HG02759 (cell line): ENCODE measurements around the gene ILF3.
"Not testable (repeated sequence)": the region's sequence is repeated elsewhere in the genome, so short reads cannot be mapped to it uniquely, and the experiment has no call there.

Experiments used
- ATAC-seq: cut with Tn5 transposase; IDR thresholded peaks from one replicate; pipeline ENCODE4 v1.9.1; 2021; ENCODE audit warnings: mild to moderate bottlenecking, moderate library complexity; ENCODE audit not compliant: unreplicated experiment

ILF3 gene

GRCh38 chr19:10671922-10672321, 17.8 kb downstream of the ILF3 start:
- ATAC-seq: not testable (repeated sequence)

- ATAC-seq: not testable (repeated sequence)
These were observed 21.1 kb downstream of the ILF3 start for GRCh38 chr19:10675214-10675613.

- ATAC-seq: no peak
These were observed 23.6 kb downstream of the ILF3 start for GRCh38 chr19:10677751-10678150.

- no peak for ATAC-seq
These were observed 24.7 kb downstream of the ILF3 start for GRCh38 chr19:10678813-10679212.

GRCh38 chr19:10679743-10680142, 25.6 kb downstream of the ILF3 start:
- no peak for ATAC-seq

GRCh38 chr19:10680545-10681135, 26.5 kb downstream of the ILF3 start:
- no peak for ATAC-seq

GRCh38 chr19:10681658-10682057, 27.5 kb downstream of the ILF3 start:
- ATAC-seq: no peak

GRCh38 chr19:10682397-10683063, 28.4 kb downstream of the ILF3 start:
- ATAC-seq: no peak

GRCh38 chr19:10683064-10683426, 28.9 kb downstream of the ILF3 start:
- no peak for ATAC-seq

GRCh38 chr19:10683582-10683981, 29.4 kb downstream of the ILF3 start:
- no peak for ATAC-seq

GRCh38 chr19:10685210-10685609, 31.1 kb downstream of the ILF3 start:
- no peak for ATAC-seq

GRCh38 chr19:10686193-10686592, 32.0 kb downstream of the ILF3 start:
- ATAC-seq: no peak

GRCh38 chr19:10686661-10687517, 32.7 kb downstream of the ILF3 start:
- ATAC-seq: no peak

- ATAC-seq: no peak
These were observed 33.6 kb downstream of the ILF3 start for GRCh38 chr19:10687518-10688288.

- no peak for ATAC-seq
These were observed 34.6 kb downstream of the ILF3 start for GRCh38 chr19:10688545-10689280.

- no peak for ATAC-seq
These were observed 36.2 kb downstream of the ILF3 start for GRCh38 chr19:10690341-10690781.

- ATAC-seq: no peak
These were observed 37.2 kb downstream of the ILF3 start for GRCh38 chr19:10691178-10691881.

GRCh38 chr19:10691883-10692282, 37.7 kb downstream of the ILF3 start:
- ATAC-seq: no peak

GRCh38 chr19:10692673-10693264, 38.6 kb downstream of the ILF3 start:
- no peak for ATAC-seq
